ENCODE results near the gene WNT7B. TPM values are rescaled to one million over a fixed set of nuclear protein-coding genes. Genes with fewer than 3 reads are reported as not detected.
A peak's percentile ranks its signal among the peaks of the same experiment; 100 is the strongest.

The WNT7B gene
- total and polyA plus RNA-seq, 3 donors from 2014 or later = 0.65 to 1.9 (median 1.3) TPM

GRCh38 chr22:45984316-45984916 lies 7.5 kb upstream of the WNT7B start:
- H3K36me3 ChIP-seq (ENCODE audit: low read depth, missing control alignments) = no peaks in the 10 kb centered on the region
- intact Hi-C loops (cut with DNase I; ENCODE audit: low total_unique reads) = no loop called here
- no peaks in the 10 kb centered on the region for H3K4me1 ChIP-seq
- no peaks in the 10 kb centered on the region for H3K9me3 ChIP-seq
- 100% methylated on average over 1 of the region's 1 CpG for WGBS, 2 donors
- H3K27ac ChIP-seq = no peak overlapping the region
- DNase-seq = no peak
- no peaks in the 10 kb centered on the region for H3K27me3 ChIP-seq
- H3K4me3 ChIP-seq = no peak overlapping the region
- no peak for TF ChIP-seq POLR2A (IDR thresholded peaks at IDR 0.05)
- TF ChIP-seq CTCF (IDR thresholded peaks at IDR 0.05) = no peak

- no peaks in the 10 kb centered on the region for H3K27me3 ChIP-seq
- H3K9me3 ChIP-seq = no peaks in the 10 kb centered on the region
- no peak overlapping the region for H3K27ac ChIP-seq
- DNase-seq = no peak
- intact Hi-C loops (cut with DNase I; ENCODE audit: low total_unique reads) = no loop called here
- H3K4me1 ChIP-seq = no peaks in the 10 kb centered on the region
- no peak overlapping the region for H3K4me3 ChIP-seq
- WGBS, 2 donors = 68 to 84% methylated on average over 5 of the region's 5 CpGs
- no peak for TF ChIP-seq POLR2A (IDR thresholded peaks at IDR 0.05)
- no peak for TF ChIP-seq CTCF (IDR thresholded peaks at IDR 0.05)
- no peaks in the 10 kb centered on the region for H3K36me3 ChIP-seq (ENCODE audit: low read depth, missing control alignments)
Observed at GRCh38 chr22:45983797-45984196, 6.8 kb upstream of the WNT7B start.

GRCh38 chr22:45980761-45981160 lies 3.8 kb upstream of the WNT7B start:
- Histone ChIP-seq H3K27ac (no peak overlapping the region), H3K27me3 (no peaks in the 10 kb centered on the region), H3K36me3 (ENCODE audit: low read depth, missing control alignments) (no peaks in the 10 kb centered on the region), H3K9me3 (no peaks in the 10 kb centered on the region), H3K4me3 (no peak overlapping the region), H3K4me1 (peaks cover 5% of the 10 kb centered on the region)
- DNase-seq = no peak
- intact Hi-C loops (cut with DNase I; ENCODE audit: low total_unique reads) = no loop called here
- WGBS, 2 donors = 88 to 93% methylated on average over 4 of the region's 4 CpGs
- no peak for TF ChIP-seq POLR2A (IDR thresholded peaks at IDR 0.05)
- no peak for TF ChIP-seq CTCF (IDR thresholded peaks at IDR 0.05)

GRCh38 chr22:45980268-45980570 lies 3.3 kb upstream of the WNT7B start:
- Histone ChIP-seq H3K27ac (no peak overlapping the region), H3K4me3 (no peak overlapping the region), H3K9me3 (no peaks in the 10 kb centered on the region), H3K36me3 (ENCODE audit: low read depth, missing control alignments) (no peaks in the 10 kb centered on the region), H3K27me3 (no peaks in the 10 kb centered on the region), H3K4me1 (peaks cover 5% of the 10 kb centered on the region)
- TF ChIP-seq CTCF (IDR thresholded peaks at IDR 0.05) (no peak), POLR2A (IDR thresholded peaks at IDR 0.05) (no peak)
- no peak for DNase-seq
- intact Hi-C loops (cut with DNase I; ENCODE audit: low total_unique reads) = no loop called here
- 97 to 100% methylated on average over 2 of the region's 2 CpGs for WGBS, 2 donors

- DNase-seq = no peak
- no peaks in the 10 kb centered on the region for H3K9me3 ChIP-seq
- WGBS, 2 donors = 1 to 3% methylated on average over 13 to 26 of the region's 26 CpGs
- H3K27me3 ChIP-seq = peaks cover 5% of the 10 kb centered on the region
- intact Hi-C loops (cut with DNase I; ENCODE audit: low total_unique reads) = no loop called here
- H3K36me3 ChIP-seq (ENCODE audit: low read depth, missing control alignments) = no peaks in the 10 kb centered on the region
- H3K27ac ChIP-seq = no peak overlapping the region
- TF ChIP-seq CTCF (IDR thresholded peaks at IDR 0.05) (no peak), POLR2A (IDR thresholded peaks at IDR 0.05) (no peak)
- peaks cover 5% of the 10 kb centered on the region for H3K4me1 ChIP-seq
- peak overlapping the region in 1 of 2 donors; percentile 59 for H3K4me3 ChIP-seq
Observed at GRCh38 chr22:45978275-45978713, 1.3 kb upstream of the WNT7B start.

All from testis (tissue), 3 donors.